Endothelial cell of umbilical vein (primary cell): ENCODE data around the gene SMNDC1. TPM values are rescaled to one million over a fixed set of nuclear protein-coding genes. Genes with fewer than 3 reads are reported as not detected.

Experiments used
- BruUV-seq: library from RNA; stranded (reverse); fragments of 400-500 nt; replicated peaks from 2 replicates; lab custom pipeline; 2021; lab: Mats Ljungman, UMichigan
- CTCF ChIA-PET: fragments of 300-600, 350-600 bp; sonication (Branson Sonifier 250); formaldehyde crosslinking; loops from one replicate; lab custom pipeline; 2021; ENCODE audit warnings: antibody characterized with exemption, inconsistent platforms; lab: Charles Lee
- POLR2A ChIA-PET: fragments of 300-600, 350-600 bp; sonication (Branson Sonifier 250); formaldehyde crosslinking; loops from one replicate; lab custom pipeline; 2021; ENCODE audit warnings: antibody characterized with exemption, inconsistent platforms; lab: Charles Lee
- DNase-seq: peaks from one replicate; pipeline ENCODE4 v3.0.0-alpha.2; 2011; ENCODE audit warnings: low read depth, low spot score
- FAIRE-seq: peaks from 2 replicates; lab custom pipeline; 2011; peaks lifted over from hg19 to GRCh38; lab: Jason Lieb, UNC
- H2AFZ ChIP-seq: 2 replicates; pipeline ENCODE4 v1.6.0; 2012; ENCODE audit warnings: low read depth, low read length, control low read depth, inconsistent platforms
- H3K27ac ChIP-seq: 2 replicates; pipeline ENCODE4 v1.5.1; 2011; ENCODE audit warnings: low read depth, mild to moderate bottlenecking, control low read depth, low read length, moderate library complexity; ENCODE audit not compliant: insufficient read depth
- H3K27me3 ChIP-seq, 2 experiments: 2 replicates each; pipeline versions ENCODE4 v1.6.0 to v1.6.1; 2011; ENCODE audit warnings: low read length in 2 of 2, mixed read lengths in 1 of 2; ENCODE audit not compliant: control insufficient read depth in 2 of 2, insufficient read depth in 2 of 2
- H3K36me3 ChIP-seq, 2 experiments: 2 replicates in 1 of 2; 3 replicates in 1 of 2; pipeline ENCODE4 v1.5.1; 2011; ENCODE audit warnings: low read length in 2 of 2, mild to moderate bottlenecking in 1 of 2, moderate library complexity in 1 of 2; ENCODE audit not compliant: control insufficient read depth in 2 of 2, insufficient read depth in 2 of 2; ENCODE audit errors: extremely low read depth in 1 of 2
- H3K4me1 ChIP-seq: 3 replicates; pipeline ENCODE4 v1.5.1; 2011; ENCODE audit warnings: mild to moderate bottlenecking, low read length; ENCODE audit not compliant: control insufficient read depth, insufficient read depth; ENCODE audit errors: extremely low read depth
- H3K4me2 ChIP-seq: 2 replicates; pipeline ENCODE4 v1.6.1; 2011; ENCODE audit warnings: low read length, control low read depth, mixed read lengths; ENCODE audit not compliant: insufficient read depth
- H3K4me3 ChIP-seq, 3 experiments: fragments of 200-600 bp in 1 of 3; sonication (generic), shearing (Covaris generic) in 1 of 3; replicated peaks in 1 of 3; 2 replicates each; pipeline ENCODE4 v1.5.1; 2011 to 2016; ENCODE audit warnings: control low read depth in 3 of 3, low read length in 3 of 3, mild to moderate bottlenecking in 2 of 3, inconsistent platforms in 1 of 3, low read depth in 1 of 3, moderate library complexity in 1 of 3; ENCODE audit not compliant: insufficient read depth in 1 of 3
- H3K79me2 ChIP-seq: 2 replicates; pipeline ENCODE4 v1.6.0; 2012; ENCODE audit warnings: low read length, inconsistent platforms; ENCODE audit not compliant: control insufficient read depth, insufficient read depth
- H3K9ac ChIP-seq: replicated peaks from 2 replicates; pipeline ENCODE3; 2011; ENCODE audit warnings: low read length, control low read depth; ENCODE audit not compliant: insufficient read depth; ENCODE audit errors: extremely low read depth
- H3K9me1 ChIP-seq: replicated peaks from 3 replicates; pipeline ENCODE4 v1.6.0; 2011; ENCODE audit warnings: mild to moderate bottlenecking, low read length; ENCODE audit not compliant: control insufficient read depth, insufficient read depth; ENCODE audit errors: extremely low read depth
- H3K9me3 ChIP-seq: replicated peaks from 2 replicates; pipeline ENCODE4 v1.5.1; 2012; ENCODE audit warnings: low read length, inconsistent platforms; ENCODE audit not compliant: control insufficient read depth, insufficient read depth
- H4K20me1 ChIP-seq: replicated peaks from 2 replicates; pipeline ENCODE3; 2011; ENCODE audit warnings: mild to moderate bottlenecking, low read length; ENCODE audit not compliant: control insufficient read depth, insufficient read depth; ENCODE audit errors: extremely low read depth
- CTCF ChIP-seq, 2 donors: IDR thresholded peaks; 1 replicate in 1 of 2; 2 replicates in 1 of 2; pipeline ENCODE4 v1.5.1; 2011; ENCODE audit warnings: low read length in 2 of 2, mild to moderate bottlenecking in 2 of 2, moderate library complexity in 2 of 2, control low read depth in 1 of 2, inconsistent platforms in 1 of 2, low read depth in 1 of 2; ENCODE audit not compliant: insufficient read depth in 1 of 2; ENCODE audit errors: extremely low read depth in 1 of 2
- EZH2 ChIP-seq: IDR thresholded peaks from 2 replicates; pipeline ENCODE4 v1.6.1; 2012; ENCODE audit warnings: borderline replicate concordance, low read depth, mild to moderate bottlenecking, moderate library complexity, low read length, inconsistent platforms; ENCODE audit not compliant: severe bottlenecking
- FOS ChIP-seq: IDR thresholded peaks from 2 replicates; pipeline ENCODE4 v1.6.1; 2011; ENCODE audit warnings: mild to moderate bottlenecking, low read length, moderate library complexity, borderline replicate concordance; ENCODE audit not compliant: insufficient read depth
- GATA2 ChIP-seq: IDR thresholded peaks from 2 replicates; pipeline ENCODE4 v1.7.0; 2011; ENCODE audit warnings: low read depth, mild to moderate bottlenecking, moderate library complexity, mixed read lengths, low read length; ENCODE audit not compliant: insufficient read length, insufficient read depth
- JUN ChIP-seq: IDR thresholded peaks from 2 replicates; pipeline ENCODE4 v1.6.1; 2011; ENCODE audit warnings: borderline replicate concordance, low read depth; ENCODE audit not compliant: insufficient read length, insufficient read depth
- MAX ChIP-seq: IDR thresholded peaks from 2 replicates; pipeline ENCODE4 v1.6.1; 2011; ENCODE audit not compliant: insufficient read depth, insufficient read length
- MYC ChIP-seq: IDR thresholded peaks from one replicate; pipeline ENCODE4 v1.6.1; 2011; ENCODE audit warnings: mild to moderate bottlenecking, low read depth, low read length
- POLR2A ChIP-seq: IDR thresholded peaks from 2 replicates; pipeline ENCODE4 v1.6.1; 2012; ENCODE audit warnings: low read depth, mild to moderate bottlenecking, control low read depth, low read length
- POLR2AphosphoS5 ChIP-seq: IDR thresholded peaks from 2 replicates; pipeline ENCODE4 v1.6.1; 2012; ENCODE audit warnings: low read depth, mild to moderate bottlenecking, control low read depth, low read length, moderate library complexity; ENCODE audit not compliant: insufficient read depth
- dilution Hi-C: fragments of 300-500 bp; cut with MboI; formaldehyde crosslinking; loops from one replicate; pipeline ENCODE4 v1.15.0; 2019; ENCODE audit warnings: low sequenced_read_pairs; ENCODE audit not compliant: extremely low pct_ligation_motif_present
- intact Hi-C: fragments of 100-400 bp; cut with micrococcal nuclease; formaldehyde crosslinking; loops from one replicate; pipeline ENCODE4 v1.10.0; 2022
- polyA plus RNA-seq, 4 experiments: library from polyadenylated mRNA; depleted of rRNA in 3 of 4; stranded (reverse) in 3 of 4; unstranded in 1 of 4; fragments of >200 nt; gene quantifications; 2 replicates each; pipeline versions ENCODE4 v1.2.1 to v1.2.3, GENCODE V29; 2011 to 2012; ENCODE audit warnings: missing spikeins in 1 of 4
- total RNA-seq: library from RNA; stranded (reverse); gene quantifications from 2 replicates; pipeline ENCODE4 v1.2.3, GENCODE V29; 2021

The SMNDC1 gene
- total and polyA plus RNA-seq, 2 donors (not counting 3 experiments of a cell fraction or from before 2014, with no cell fraction given) = 7.1 to 39.3 TPM

- Histone ChIP-seq H3K4me2 (no peak overlapping the region), H3K36me3 (no peaks in the 10 kb centered on the region), H3K27ac (no peak overlapping the region), H3K27me3 (no peaks in the 10 kb centered on the region), H3K79me2 (no peaks in the 10 kb centered on the region), H3K9me1 (no peaks in the 10 kb centered on the region), H3K9ac (no peak overlapping the region), H3K4me1 (peaks cover 17% of the 10 kb centered on the region), H2AFZ (no peak overlapping the region), H3K9me3 (no peaks in the 10 kb centered on the region), H4K20me1 (no peaks in the 10 kb centered on the region), H3K4me3 (no peak overlapping the region)
- no TSS peak for BruUV-seq
- TF ChIP-seq JUN (no peak), CTCF (IDR thresholded peaks at IDR 0.05; ENCODE audit: extremely low read depth in 1 of 2, insufficient read depth in 1 of 2, low read depth in 1 of 2, low read length in 2 of 2) (no peak), MYC (no peak), FOS (no peak), POLR2A (no peak), MAX (no peak), EZH2 (no peak), GATA2 (no peak), POLR2AphosphoS5 (no peak)
- DNase-seq (no peak), FAIRE-seq (no peak)
- ChIA-PET CTCF (interaction anchor here (1.1 to 5.7 kb wide), 2 partner anchors 17 to 194 kb away, joined by 3 to 95 read pairs; no protein-coding TSS in a partner anchor), POLR2A (no interaction called here)
- dilution Hi-C loops (loop anchor here (10.0 kb wide), 1 partner anchor 214 kb away; the partner anchor contains the start of gene SMC3), intact Hi-C loops (no loop called here)
Measured at GRCh38 chr10:110350812-110351211, 46.1 kb upstream of the SMNDC1 start.
